B cell (primary cell): ENCODE measurements around the gene CMTM8. TPM values are rescaled to one million over a fixed set of nuclear protein-coding genes. Genes with fewer than 3 reads are reported as not detected.

Experiments used
- ATAC-seq: fragments of 200-7000 bp; cut with Tn5 transposase; one replicate; pipeline ENCODE4 v1.10.0; 2021; ENCODE audit warnings: low read depth, mild to moderate bottlenecking, moderate number of reproducible peaks, moderate library complexity
- CTCF ChIA-PET: fragments of 350-600 bp; sonication (Branson Sonifier 250); formaldehyde crosslinking; loops from one replicate; lab custom pipeline; 2021; ENCODE audit warnings: antibody characterized with exemption, inconsistent platforms; lab: Charles Lee
- POLR2A ChIA-PET: fragments of 350-600 bp; sonication (Branson Sonifier 250); formaldehyde crosslinking; loops from one replicate; lab custom pipeline; 2021; ENCODE audit warnings: antibody characterized with exemption; lab: Charles Lee
- DNase-seq: peaks from one replicate; pipeline ENCODE4 v3.0.0; 2013
- H2AFZ ChIP-seq: 2 replicates; pipeline ENCODE4 v1.6.1; 2012; ENCODE audit warnings: mild to moderate bottlenecking, low read depth, low read length; ENCODE audit not compliant: insufficient read depth, poor library complexity, severe bottlenecking
- H3K27ac ChIP-seq, 2 donors: 1 replicate in 1 of 2; 2 replicates in 1 of 2; pipeline ENCODE4 v1.5.1; 2012 to 2013; ENCODE audit warnings: low read length in 2 of 2, mild to moderate bottlenecking in 2 of 2, moderate library complexity in 1 of 2
- H3K27me3 ChIP-seq, 4 experiments: fragments of 200-600 bp in 1 of 4; sonication (generic) in 1 of 4; replicated peaks in 1 of 4; 1 replicate in 2 of 4; 2 replicates in 2 of 4; pipeline versions ENCODE4 v1.6.1 to v1.7.0; 2013 to 2016; ENCODE audit warnings: low read length in 3 of 4, mild to moderate bottlenecking in 2 of 4, mixed read lengths in 1 of 4, moderate library complexity in 1 of 4; ENCODE audit not compliant: insufficient read depth in 4 of 4, control insufficient read depth in 3 of 4; ENCODE audit errors: control extremely low read depth in 1 of 4
- H3K36me3 ChIP-seq, 2 experiments: replicated peaks in 1 of 2; 1 replicate in 1 of 2; 2 replicates in 1 of 2; pipeline versions ENCODE4 v1.6.1 to v1.7.1; 2013; ENCODE audit warnings: low read length in 1 of 2; ENCODE audit not compliant: insufficient read depth in 2 of 2, control insufficient read depth in 1 of 2; ENCODE audit errors: control extremely low read depth in 1 of 2, extremely low read depth in 1 of 2
- H3K4me1 ChIP-seq, 2 donors: fragments of 200-600 bp in 1 of 2; sonication (generic) in 1 of 2; 1 replicate in 1 of 2; 2 replicates in 1 of 2; pipeline versions ENCODE4 v1.5.1 to v1.6.1; 2013 to 2017; ENCODE audit warnings: low read length in 2 of 2; ENCODE audit not compliant: control insufficient read depth in 2 of 2, insufficient read depth in 2 of 2
- H3K4me2 ChIP-seq: replicated peaks from 2 replicates; pipeline ENCODE3; 2012; ENCODE audit warnings: mild to moderate bottlenecking, low read depth, low read length; ENCODE audit not compliant: poor library complexity, severe bottlenecking
- H3K4me3 ChIP-seq, 5 experiments: fragments of 200-600 bp in 1 of 5; sonication (generic) in 1 of 5; 1 replicate in 3 of 5; 2 replicates in 2 of 5; pipeline versions ENCODE4 v1.5.1 to v1.7.0; 2011 to 2016; ENCODE audit warnings: low read length in 4 of 5, mild to moderate bottlenecking in 4 of 5, low read depth in 2 of 5, control low read depth in 1 of 5, moderate library complexity in 1 of 5; ENCODE audit not compliant: insufficient read depth in 1 of 5; ENCODE audit errors: control extremely low read depth in 1 of 5, extremely low read depth in 1 of 5
- H3K79me2 ChIP-seq: fragments of 200-600 bp; sonication (generic); one replicate; pipeline ENCODE4 v1.6.0; 2016; ENCODE audit warnings: low read length; ENCODE audit not compliant: control insufficient read depth, insufficient read depth
- H3K9ac ChIP-seq: fragments of 200-600 bp; sonication (generic); 2 replicates; pipeline ENCODE4 v1.6.1; 2017; ENCODE audit warnings: mild to moderate bottlenecking, low read length, moderate library complexity
- H3K9me3 ChIP-seq, 3 donors: one replicate each; pipeline versions ENCODE4 v1.6.1 to v1.7.1; 2013; ENCODE audit warnings: low read length in 2 of 3; ENCODE audit not compliant: control insufficient read depth in 2 of 3, insufficient read depth in 1 of 3; ENCODE audit errors: control extremely low read depth in 1 of 3
- H4K20me1 ChIP-seq: 2 replicates; pipeline ENCODE4 v1.6.0; 2012; ENCODE audit warnings: mild to moderate bottlenecking, low read length; ENCODE audit not compliant: insufficient read depth, control insufficient read depth, poor library complexity, severe bottlenecking
- H3K27ac Mint-ChIP-seq: one replicate; pipeline ENCODE4 v1.8.0; 2021; ENCODE audit warnings: mixed read lengths
- H3K27me3 Mint-ChIP-seq: one replicate; pipeline ENCODE4 v1.8.0; 2021; ENCODE audit warnings: mixed read lengths
- H3K4me1 Mint-ChIP-seq: one replicate; pipeline ENCODE4 v1.8.0; 2021; ENCODE audit warnings: mixed read lengths
- H3K4me3 Mint-ChIP-seq: one replicate; pipeline ENCODE4 v1.8.0; 2021; ENCODE audit warnings: mixed read lengths
- H3K9me3 Mint-ChIP-seq: one replicate; pipeline ENCODE4 v1.8.0; 2022; ENCODE audit warnings: mixed read lengths; ENCODE audit not compliant: insufficient read depth
- EZH2 ChIP-seq: IDR thresholded peaks from 2 replicates; pipeline ENCODE4 v1.6.1; 2012; ENCODE audit warnings: borderline replicate concordance, low read depth, mild to moderate bottlenecking, moderate library complexity, low read length; ENCODE audit not compliant: insufficient read depth, poor library complexity, severe bottlenecking
- WGBS: methylation state at CpG from one replicate; pipeline ENCODE4 v1.1.5; 2013; ENCODE audit warnings: missing lambda C conversion rate; ENCODE audit not compliant: insufficient coverage; 5-methylcytosine and 5-hydroxymethylcytosine counted together
- intact Hi-C: fragments of 100-400 bp; cut with micrococcal nuclease; formaldehyde crosslinking; loops from one replicate; pipeline ENCODE4 v1.10.0; 2022
- polyA plus RNA-seq: library from polyadenylated mRNA; depleted of rRNA; stranded (reverse); fragments of >200 nt; gene quantifications from 2 replicates; pipeline ENCODE4 v1.2.3, GENCODE V29; 2012
- total RNA-seq, 2 donors: library from RNA; stranded (reverse); fragments of 120-200 nt in 1 of 2; gene quantifications; 1 replicate in 1 of 2; 2 replicates in 1 of 2; pipeline versions ENCODE4 v1.2.3 to v1.2.4, GENCODE V29; 2013 to 2022
- TF ChIP-seq, protein P1 (sequence below): fragments of 200-600 bp; IDR thresholded peaks from one replicate; pipeline ENCODE4 v1.8.0; 2022; ENCODE audit warnings: antibody characterized with exemption, mild to moderate bottlenecking

CMTM8 gene
- total and polyA plus RNA-seq, 2 donors (not counting 1 experiment from before 2014, with no cell fraction given), result 0.25 to 0.28 TPM

DNA sequence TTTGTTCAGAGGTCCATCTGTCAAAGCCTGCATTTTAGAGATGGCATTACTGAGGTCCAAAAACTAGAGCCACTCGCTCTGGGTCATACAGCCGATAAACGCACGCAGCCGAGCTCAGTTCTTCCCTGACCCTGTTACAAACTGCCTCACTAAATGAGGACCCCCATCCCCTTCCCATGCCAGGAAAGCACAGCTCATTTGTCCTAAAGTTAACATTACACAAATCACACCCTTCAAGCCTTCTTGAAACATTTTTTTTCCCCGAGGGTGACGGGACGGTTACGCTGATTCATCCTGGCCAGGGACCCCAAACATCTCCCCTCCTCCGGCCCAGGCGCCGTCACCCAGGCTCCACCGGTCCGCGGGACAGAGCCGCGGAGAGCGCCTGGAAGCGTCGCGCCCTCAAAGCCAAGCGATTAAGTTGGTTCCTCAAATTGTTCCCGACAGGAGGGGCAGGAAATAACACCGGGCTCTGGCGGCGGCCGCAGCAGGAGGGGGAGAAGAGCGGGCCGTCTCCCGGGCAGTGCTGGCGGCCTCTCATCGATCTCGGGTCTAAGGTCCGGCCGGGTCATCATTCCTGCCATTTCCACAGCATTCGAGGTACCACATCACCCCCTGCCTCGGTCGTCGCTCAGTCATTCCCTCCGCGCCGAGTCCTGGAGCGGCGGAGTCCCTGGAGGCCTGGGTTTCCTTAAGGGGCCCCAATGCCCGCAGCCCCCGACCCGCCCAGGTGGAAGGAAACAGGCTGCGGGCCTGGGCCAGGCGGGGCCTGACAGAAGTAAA lies 619 bp upstream of the CMTM8 start:
- Histone ChIP-seq H3K4me1 (peaks cover 17 to 22% of the 10 kb centered on the region in 2 donors), H3K4me3 (peak overlapping the region in 4 of 5 experiments; percentile 37 to 63 (median 58)), H3K79me2 (no peaks in the 10 kb centered on the region), H3K36me3 (no peaks in the 10 kb centered on the region), H3K9me3 (no peaks in the 10 kb centered on the region), H3K9ac (peak overlapping the region; percentile 65), H3K27me3 (peaks cover 0 to 28% (median 11%) of the 10 kb centered on the region in 4 experiments), H4K20me1 (no peaks in the 10 kb centered on the region), H3K4me2 (peak overlapping the region; percentile 81), H3K27ac (no peak overlapping the region), H2AFZ (peak overlapping the region; percentile 76)
- CTCF ChIA-PET, result no interaction called here
- Mint-ChIP-seq H3K4me3 (peak overlapping the region; percentile 82), H3K9me3 (no peaks in the 10 kb centered on the region), H3K4me1 (peaks cover 24% of the 10 kb centered on the region), H3K27ac (no peak overlapping the region), H3K27me3 (peaks cover 50% of the 10 kb centered on the region)
- WGBS, result 6% methylated on average over 48 of the region's 49 CpGs
- DNase-seq (peak; percentile 44), ATAC-seq (no peak)
- intact Hi-C loops, result loop anchor here (5.0 kb wide), 2 partner anchors 49 to 61 kb away; no protein-coding TSS in a partner anchor
- POLR2A ChIA-PET, result interaction anchor here (0.5 kb wide), 1 partner anchor 30 kb away, joined by 3 read pairs; no protein-coding TSS in a partner anchor
- TF ChIP-seq EZH2, result no peak
- TF ChIP-seq, protein P1, sequence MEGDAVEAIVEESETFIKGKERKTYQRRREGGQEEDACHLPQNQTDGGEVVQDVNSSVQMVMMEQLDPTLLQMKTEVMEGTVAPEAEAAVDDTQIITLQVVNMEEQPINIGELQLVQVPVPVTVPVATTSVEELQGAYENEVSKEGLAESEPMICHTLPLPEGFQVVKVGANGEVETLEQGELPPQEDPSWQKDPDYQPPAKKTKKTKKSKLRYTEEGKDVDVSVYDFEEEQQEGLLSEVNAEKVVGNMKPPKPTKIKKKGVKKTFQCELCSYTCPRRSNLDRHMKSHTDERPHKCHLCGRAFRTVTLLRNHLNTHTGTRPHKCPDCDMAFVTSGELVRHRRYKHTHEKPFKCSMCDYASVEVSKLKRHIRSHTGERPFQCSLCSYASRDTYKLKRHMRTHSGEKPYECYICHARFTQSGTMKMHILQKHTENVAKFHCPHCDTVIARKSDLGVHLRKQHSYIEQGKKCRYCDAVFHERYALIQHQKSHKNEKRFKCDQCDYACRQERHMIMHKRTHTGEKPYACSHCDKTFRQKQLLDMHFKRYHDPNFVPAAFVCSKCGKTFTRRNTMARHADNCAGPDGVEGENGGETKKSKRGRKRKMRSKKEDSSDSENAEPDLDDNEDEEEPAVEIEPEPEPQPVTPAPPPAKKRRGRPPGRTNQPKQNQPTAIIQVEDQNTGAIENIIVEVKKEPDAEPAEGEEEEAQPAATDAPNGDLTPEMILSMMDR, result no peak
